ENCODE results near the gene ZNF500.

The ZNF500 gene

DNA sequence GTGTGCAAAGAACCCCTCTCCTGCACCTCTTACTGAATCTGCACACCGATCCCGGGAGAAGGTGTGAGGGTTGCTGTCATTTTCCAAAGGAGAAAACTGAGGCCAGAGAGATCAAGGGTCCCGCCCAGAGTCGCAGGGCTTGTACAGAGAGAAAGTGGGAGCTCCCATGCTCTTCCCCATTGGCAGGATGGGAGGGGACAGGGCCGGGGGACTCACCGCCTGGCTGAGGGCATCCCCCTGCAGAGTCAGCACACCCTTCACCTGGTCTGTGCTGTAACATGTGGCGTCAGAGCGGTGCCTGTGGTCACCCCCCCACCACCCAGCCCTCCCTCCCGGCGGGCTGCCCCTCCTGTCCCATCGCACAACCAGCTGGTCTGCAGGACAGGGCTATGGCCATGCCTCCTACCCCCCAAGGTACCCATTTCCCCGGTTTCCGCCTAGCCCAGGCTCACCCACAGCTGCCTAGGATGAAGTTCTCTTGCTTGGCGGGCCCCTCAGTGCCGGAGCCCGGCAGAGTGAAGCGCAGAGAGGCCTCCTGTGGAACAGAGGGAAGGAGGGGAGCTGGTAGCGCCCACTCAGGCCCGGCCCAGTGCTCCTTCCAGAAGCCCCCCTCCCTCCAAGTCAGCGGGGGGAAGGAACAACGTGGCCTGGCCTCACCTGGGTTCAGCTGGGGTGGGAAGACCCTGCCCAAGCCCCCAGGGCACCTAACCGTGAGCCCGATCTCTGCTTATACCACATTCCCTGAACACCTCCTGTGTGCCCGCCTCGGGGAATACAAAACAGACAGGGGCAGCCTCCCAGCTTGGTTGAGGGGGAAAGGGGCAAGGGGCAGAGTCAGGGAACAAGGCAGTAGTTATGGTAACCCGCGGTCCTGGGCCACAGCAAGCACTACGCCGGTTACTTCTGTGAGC is 34.3 kb upstream of the ZNF500 start:
- no peak for TF ChIP-seq CTCF (IDR thresholded peaks at IDR 0.05; ENCODE audit: insufficient read depth, low read depth, low read length, missing control alignments)
- DNase-seq (ENCODE audit: low read depth): no peak
- peak overlapping the region; percentile 57 for H3K4me3 ChIP-seq (ENCODE audit: low read length)

DNA sequence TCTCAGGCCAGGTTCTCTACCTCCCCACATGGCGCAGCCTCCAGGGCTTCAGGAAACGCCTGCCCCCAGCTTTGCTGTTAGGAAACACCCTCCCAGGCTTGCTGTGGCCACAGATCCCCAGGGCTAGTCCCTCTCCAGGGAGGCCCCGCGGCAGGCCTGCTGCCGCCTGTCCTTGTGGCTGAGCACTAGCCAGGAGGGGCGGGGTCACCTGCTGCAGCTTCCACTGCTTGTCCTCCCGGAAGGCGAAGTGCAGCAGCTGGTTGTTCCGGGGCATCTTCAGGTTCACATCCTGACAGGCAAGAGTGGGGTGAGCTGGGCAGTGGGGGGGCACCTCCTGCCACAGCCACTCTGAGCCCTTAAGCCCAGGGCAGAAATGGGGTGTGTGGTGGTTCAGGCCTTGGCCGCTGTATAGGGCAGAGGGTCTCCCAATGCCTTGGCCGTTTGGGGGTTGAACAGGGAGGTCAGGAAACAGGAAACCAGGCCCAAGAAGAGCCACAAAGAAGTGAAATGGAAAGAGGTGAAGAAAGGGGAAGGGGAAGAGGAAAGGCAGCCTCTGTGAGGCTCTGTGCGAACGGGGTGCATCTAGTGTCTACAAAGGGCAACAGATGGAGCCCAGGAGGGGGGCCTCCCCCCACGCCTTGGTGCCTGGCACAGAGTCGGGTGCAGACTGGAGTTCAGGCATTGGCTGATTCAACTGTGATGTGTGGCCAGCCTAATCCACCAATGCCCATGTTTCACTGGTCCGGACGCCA is 33.5 kb upstream of the ZNF500 start:
- DNase-seq (ENCODE audit: low read depth): peak; percentile 62
- H3K4me3 ChIP-seq (ENCODE audit: low read length): no peak overlapping the region
- no peak for TF ChIP-seq CTCF (IDR thresholded peaks at IDR 0.05; ENCODE audit: insufficient read depth, low read depth, low read length, missing control alignments)

GRCh38 chr16:4799171-4799855 is 32.4 kb upstream of the ZNF500 start:
- no peak for DNase-seq (ENCODE audit: low read depth)
- no peak overlapping the region for H3K4me3 ChIP-seq (ENCODE audit: low read length)
- TF ChIP-seq CTCF (IDR thresholded peaks at IDR 0.05; ENCODE audit: insufficient read depth, low read depth, low read length, missing control alignments): no peak

DNA sequence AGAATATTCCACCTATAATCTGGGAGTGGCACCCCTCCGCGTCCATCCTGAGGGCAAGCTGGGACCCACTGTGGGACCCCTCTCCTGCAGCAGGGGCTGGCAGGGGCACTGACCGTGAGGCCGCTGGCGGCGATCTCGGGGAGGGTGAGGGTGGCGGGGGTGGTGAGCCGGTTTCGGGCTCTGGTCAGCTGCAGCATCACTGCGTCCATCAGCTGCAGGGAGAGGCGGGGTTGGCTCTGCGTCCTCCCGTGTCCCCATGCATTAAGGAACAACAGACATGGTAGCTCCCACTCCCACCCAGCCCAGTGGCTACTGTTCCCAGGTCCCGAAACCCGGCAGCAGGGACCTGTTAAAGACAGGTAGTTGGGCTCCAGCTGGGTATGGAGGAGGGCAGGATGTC is 31.5 kb upstream of the ZNF500 start:
- H3K4me3 ChIP-seq (ENCODE audit: low read length): no peak overlapping the region
- no peak for TF ChIP-seq CTCF (IDR thresholded peaks at IDR 0.05; ENCODE audit: insufficient read depth, low read depth, low read length, missing control alignments)
- no peak for DNase-seq (ENCODE audit: low read depth)

DNA sequence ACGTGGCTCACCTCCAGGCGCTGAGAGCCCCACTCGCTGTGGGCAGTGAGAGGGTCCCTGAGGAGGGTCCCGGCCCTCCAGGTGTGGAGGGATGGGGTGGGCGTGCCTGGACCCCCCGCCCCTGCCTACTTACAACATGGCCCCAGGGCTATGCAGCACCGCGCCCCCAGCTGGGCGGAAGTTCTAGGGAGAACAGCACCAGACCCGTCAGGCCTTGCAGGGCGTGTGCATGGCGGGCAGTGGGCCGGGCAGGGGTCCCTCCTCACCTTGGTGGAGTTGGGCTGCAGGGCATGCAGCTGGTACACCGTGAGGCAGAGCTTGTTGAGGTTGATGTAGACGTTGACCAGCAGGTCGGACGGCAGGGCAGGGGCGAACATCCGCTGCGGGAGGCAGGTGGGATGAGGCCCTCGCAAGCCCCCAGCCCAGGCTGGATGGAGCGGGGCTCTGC is 30.9 kb upstream of the ZNF500 start:
- no peak overlapping the region for H3K4me3 ChIP-seq (ENCODE audit: low read length)
- no peak for TF ChIP-seq CTCF (IDR thresholded peaks at IDR 0.05; ENCODE audit: insufficient read depth, low read depth, low read length, missing control alignments)
- DNase-seq (ENCODE audit: low read depth): no peak

DNA sequence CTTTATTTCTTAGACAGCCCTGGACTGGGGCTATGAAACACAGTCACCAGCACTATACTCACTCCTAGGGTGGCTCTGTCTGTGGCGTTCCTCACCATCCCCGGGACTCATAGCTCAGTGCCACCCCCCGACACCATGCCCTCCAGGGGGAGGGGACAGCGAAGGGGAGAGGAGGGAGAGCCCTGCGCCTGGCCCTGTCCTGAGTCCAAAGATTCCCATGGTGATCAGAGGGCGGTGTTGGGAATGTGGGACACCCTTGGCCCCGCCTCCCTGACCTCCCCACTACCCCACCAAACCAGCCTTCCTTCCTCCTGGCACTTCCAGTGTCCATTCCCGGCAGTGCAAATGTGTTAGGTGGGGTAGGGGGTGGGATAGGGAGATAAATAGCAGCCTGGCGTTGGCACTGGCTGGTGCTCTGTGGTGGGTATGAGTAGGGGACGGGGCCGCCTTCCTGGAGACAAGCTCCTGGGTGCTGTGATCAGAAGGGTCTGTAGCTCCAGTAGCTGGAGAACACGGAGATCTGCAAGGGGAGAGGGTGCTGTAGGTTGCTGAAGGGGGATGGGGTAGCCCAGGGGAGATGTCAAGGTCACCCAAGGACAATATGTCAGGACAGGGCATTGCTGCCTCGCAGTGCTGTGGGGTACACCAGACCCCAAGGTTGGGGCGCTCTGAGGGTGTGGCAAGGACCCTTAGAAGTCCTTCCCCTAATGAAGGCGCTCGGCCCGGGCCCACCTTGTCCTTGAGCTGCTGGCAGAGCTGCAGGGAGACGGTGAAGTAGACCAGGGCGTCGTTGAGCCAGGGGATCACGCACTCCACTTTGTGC is 30.2 kb upstream of the ZNF500 start:
- DNase-seq (ENCODE audit: low read depth): no peak
- no peak overlapping the region for H3K4me3 ChIP-seq (ENCODE audit: low read length)
- no peak for TF ChIP-seq CTCF (IDR thresholded peaks at IDR 0.05; ENCODE audit: insufficient read depth, low read depth, low read length, missing control alignments)

Measured in epithelial cell of esophagus (primary cell).